GM18517 (cell line): ENCODE data around the gene CSTA.

ENCODE experiments used
- ATAC-seq: cut with Tn5 transposase; IDR thresholded peaks from one replicate; pipeline ENCODE4 v1.9.1; 2021; ENCODE audit warnings: mild to moderate bottlenecking, moderate library complexity; ENCODE audit not compliant: unreplicated experiment

Gene CSTA

GRCh38 chr3:122366379-122366749 lies 41.3 kb downstream of the CSTA start:
- ATAC-seq = no peak

GRCh38 chr3:122374034-122374433 lies 49.0 kb downstream of the CSTA start:
- no peak for ATAC-seq

- no peak for ATAC-seq
These were observed 52.9 kb downstream of the CSTA start for GRCh38 chr3:122377975-122378374.

GRCh38 chr3:122382888-122383666 lies 58.0 kb downstream of the CSTA start, which contains the start of gene MIX23:
Gene MIX23, minus strand, starts transcription at chr3:122383231. Its CDS starts 7 bp downstream, at chr3:122383224.
- ATAC-seq = peak; percentile 36

GRCh38 chr3:122383771-122384697 lies 59.0 kb downstream of the CSTA start, which contains the start of gene FAM162A:
Gene FAM162A, plus strand, starts transcription at chr3:122384182. Its CDS starts 84 bp downstream, at chr3:122384266.
- ATAC-seq = peak; percentile 89

- no peak for ATAC-seq
These were observed 62.7 kb downstream of the CSTA start for GRCh38 chr3:122387709-122388108.

- ATAC-seq = no peak
These were observed 64.1 kb downstream of the CSTA start for GRCh38 chr3:122389197-122389596.

- ATAC-seq = no peak
These were observed 64.8 kb downstream of the CSTA start for GRCh38 chr3:122389892-122390291.

GRCh38 chr3:122390665-122391064 lies 65.6 kb downstream of the CSTA start:
- no peak for ATAC-seq
